OCI-LY7 (cell line): ENCODE data around the gene ELF1.

Experiments used
- EZH2phosphoT487 ChIP-seq: fragments of 200-600 bp; sonication (generic); IDR thresholded peaks from 2 replicates; pipeline ENCODE4 v1.6.1; 2018; ENCODE audit warnings: low read depth, borderline replicate concordance, mild to moderate bottlenecking, mixed run types, antibody characterized with exemption, low read length, moderate library complexity, mixed read lengths
- TF ChIP-seq, protein P1 (sequence below): fragments of 200-600 bp; sonication (generic); conservative IDR thresholded peaks from 2 replicates; pipeline ENCODE4 v1.5.1; 2014; ENCODE audit warnings: mild to moderate bottlenecking, antibody characterized with exemption, low read length, moderate library complexity, mixed read lengths

GRCh38 chr13:41056826-41057711, 38.0 kb upstream of the ELF1 start:
- TF ChIP-seq, protein P1, sequence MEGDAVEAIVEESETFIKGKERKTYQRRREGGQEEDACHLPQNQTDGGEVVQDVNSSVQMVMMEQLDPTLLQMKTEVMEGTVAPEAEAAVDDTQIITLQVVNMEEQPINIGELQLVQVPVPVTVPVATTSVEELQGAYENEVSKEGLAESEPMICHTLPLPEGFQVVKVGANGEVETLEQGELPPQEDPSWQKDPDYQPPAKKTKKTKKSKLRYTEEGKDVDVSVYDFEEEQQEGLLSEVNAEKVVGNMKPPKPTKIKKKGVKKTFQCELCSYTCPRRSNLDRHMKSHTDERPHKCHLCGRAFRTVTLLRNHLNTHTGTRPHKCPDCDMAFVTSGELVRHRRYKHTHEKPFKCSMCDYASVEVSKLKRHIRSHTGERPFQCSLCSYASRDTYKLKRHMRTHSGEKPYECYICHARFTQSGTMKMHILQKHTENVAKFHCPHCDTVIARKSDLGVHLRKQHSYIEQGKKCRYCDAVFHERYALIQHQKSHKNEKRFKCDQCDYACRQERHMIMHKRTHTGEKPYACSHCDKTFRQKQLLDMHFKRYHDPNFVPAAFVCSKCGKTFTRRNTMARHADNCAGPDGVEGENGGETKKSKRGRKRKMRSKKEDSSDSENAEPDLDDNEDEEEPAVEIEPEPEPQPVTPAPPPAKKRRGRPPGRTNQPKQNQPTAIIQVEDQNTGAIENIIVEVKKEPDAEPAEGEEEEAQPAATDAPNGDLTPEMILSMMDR = no peak
- TF ChIP-seq EZH2phosphoT487 = no peak
